Measurements from ENCODE around the gene DPP10.
"Not testable (repeated sequence)": the region's sequence is repeated elsewhere in the genome, so short reads cannot be mapped to it uniquely, and the experiment has no call there.

Gene DPP10

GRCh38 chr2:115427436-115427835, 985.0 kb downstream of the DPP10 start:
- no peak for DNase-seq (ENCODE audit: low read depth)
- TF ChIP-seq CTCF (conservative IDR thresholded peaks at IDR 0.05; ENCODE audit: low read depth, low read length): no peak
- no peak overlapping the region for H3K4me3 ChIP-seq (ENCODE audit: low read length)

- not testable (repeated sequence) for H3K4me3 ChIP-seq (ENCODE audit: low read length); DNase-seq (ENCODE audit: low read depth)
Measured at GRCh38 chr2:115440746-115441145, 998.3 kb downstream of the DPP10 start.

GRCh38 chr2:115443539-115444185, 1001.2 kb downstream of the DPP10 start:
- no peak overlapping the region for H3K4me3 ChIP-seq (ENCODE audit: low read length)
- DNase-seq (ENCODE audit: low read depth): no peak
- no peak for TF ChIP-seq CTCF (conservative IDR thresholded peaks at IDR 0.05; ENCODE audit: low read depth, low read length)

GRCh38 chr2:115460008-115460407, 1017.6 kb downstream of the DPP10 start:
- H3K4me3 ChIP-seq (ENCODE audit: low read length): no peak overlapping the region
- no peak for TF ChIP-seq CTCF (conservative IDR thresholded peaks at IDR 0.05; ENCODE audit: low read depth, low read length)
- no peak for DNase-seq (ENCODE audit: low read depth)

GRCh38 chr2:115480741-115481140, 1038.3 kb downstream of the DPP10 start:
- no peak for TF ChIP-seq CTCF (conservative IDR thresholded peaks at IDR 0.05; ENCODE audit: low read depth, low read length)
- no peak overlapping the region for H3K4me3 ChIP-seq (ENCODE audit: low read length)
- DNase-seq (ENCODE audit: low read depth): no peak

- H3K4me3 ChIP-seq (ENCODE audit: low read length): no peak overlapping the region
- DNase-seq (ENCODE audit: low read depth): no peak
- no peak for TF ChIP-seq CTCF (conservative IDR thresholded peaks at IDR 0.05; ENCODE audit: low read depth, low read length)
Measured at GRCh38 chr2:115481842-115482241, 1039.4 kb downstream of the DPP10 start.

- H3K4me3 ChIP-seq (ENCODE audit: low read length): no peak overlapping the region
- no peak for TF ChIP-seq CTCF (conservative IDR thresholded peaks at IDR 0.05; ENCODE audit: low read depth, low read length)
- DNase-seq (ENCODE audit: low read depth): no peak
Measured at GRCh38 chr2:115483666-115484065, 1041.2 kb downstream of the DPP10 start.

All from retinal pigment epithelial cell (primary cell).